ENCODE data around the gene WNT3. TPM values are rescaled to one million over a fixed set of nuclear protein-coding genes. Genes with fewer than 3 reads are reported as not detected.

The WNT3 gene
- total RNA-seq, 1 experiment from 2014 or later: 8.8 TPM

GRCh38 chr17:46732160-46732559 lies 86.3 kb downstream of the WNT3 start:
- CTCF ChIA-PET: interaction anchor here (0.5 kb wide), 1 partner anchor 47 kb away, joined by 3 read pairs; no protein-coding TSS in a partner anchor
- POLR2A ChIA-PET: no interaction called here
- no peak overlapping the region for H3K4me3 ChIP-seq (ENCODE audit: low read depth, low read length)
- no peaks in the 10 kb centered on the region for H3K27me3 ChIP-seq (replicated peaks; ENCODE audit: control insufficient read depth, insufficient read depth, low read length)
- BruUV-seq (replicated peaks): no TSS peak
- peaks cover 10% of the 10 kb centered on the region; the same call in 1 of the 2 replicates for H3K4me1 ChIP-seq
- no peaks in the 10 kb centered on the region for H3K27me3 Mint-ChIP-seq (ENCODE audit: insufficient read depth, unreplicated experiment)
- H3K4me1 Mint-ChIP-seq (ENCODE audit: low read depth, unreplicated experiment): no peaks in the 10 kb centered on the region
- H3K36me3 Mint-ChIP-seq (ENCODE audit: insufficient read depth, unreplicated experiment): peaks cover 4% of the 10 kb centered on the region
- DNase-seq: no peak
- TF ChIP-seq, protein P1, sequence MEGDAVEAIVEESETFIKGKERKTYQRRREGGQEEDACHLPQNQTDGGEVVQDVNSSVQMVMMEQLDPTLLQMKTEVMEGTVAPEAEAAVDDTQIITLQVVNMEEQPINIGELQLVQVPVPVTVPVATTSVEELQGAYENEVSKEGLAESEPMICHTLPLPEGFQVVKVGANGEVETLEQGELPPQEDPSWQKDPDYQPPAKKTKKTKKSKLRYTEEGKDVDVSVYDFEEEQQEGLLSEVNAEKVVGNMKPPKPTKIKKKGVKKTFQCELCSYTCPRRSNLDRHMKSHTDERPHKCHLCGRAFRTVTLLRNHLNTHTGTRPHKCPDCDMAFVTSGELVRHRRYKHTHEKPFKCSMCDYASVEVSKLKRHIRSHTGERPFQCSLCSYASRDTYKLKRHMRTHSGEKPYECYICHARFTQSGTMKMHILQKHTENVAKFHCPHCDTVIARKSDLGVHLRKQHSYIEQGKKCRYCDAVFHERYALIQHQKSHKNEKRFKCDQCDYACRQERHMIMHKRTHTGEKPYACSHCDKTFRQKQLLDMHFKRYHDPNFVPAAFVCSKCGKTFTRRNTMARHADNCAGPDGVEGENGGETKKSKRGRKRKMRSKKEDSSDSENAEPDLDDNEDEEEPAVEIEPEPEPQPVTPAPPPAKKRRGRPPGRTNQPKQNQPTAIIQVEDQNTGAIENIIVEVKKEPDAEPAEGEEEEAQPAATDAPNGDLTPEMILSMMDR (IDR thresholded peaks at IDR 0.05; ENCODE audit: insufficient read depth in 1 of 2, low read depth in 1 of 2, low read length in 1 of 2, severe bottlenecking in 1 of 2, unreplicated experiment in 1 of 2): no peak
- H3K9me3 ChIP-seq: no peaks in the 10 kb centered on the region
- H3K9me3 Mint-ChIP-seq (ENCODE audit: unreplicated experiment): no peaks in the 10 kb centered on the region
- intact Hi-C loops (cut with micrococcal nuclease; ENCODE audit: unreplicated experiment): no loop called here
- H3K4me3 Mint-ChIP-seq (ENCODE audit: unreplicated experiment): no peak overlapping the region
- H3K36me3 ChIP-seq (ENCODE audit: control insufficient read depth, insufficient read depth, low read length): no peaks in the 10 kb centered on the region; the same call in 1 of the 2 replicates
- no peak overlapping the region for H3K27ac Mint-ChIP-seq (ENCODE audit: unreplicated experiment)

DNA sequence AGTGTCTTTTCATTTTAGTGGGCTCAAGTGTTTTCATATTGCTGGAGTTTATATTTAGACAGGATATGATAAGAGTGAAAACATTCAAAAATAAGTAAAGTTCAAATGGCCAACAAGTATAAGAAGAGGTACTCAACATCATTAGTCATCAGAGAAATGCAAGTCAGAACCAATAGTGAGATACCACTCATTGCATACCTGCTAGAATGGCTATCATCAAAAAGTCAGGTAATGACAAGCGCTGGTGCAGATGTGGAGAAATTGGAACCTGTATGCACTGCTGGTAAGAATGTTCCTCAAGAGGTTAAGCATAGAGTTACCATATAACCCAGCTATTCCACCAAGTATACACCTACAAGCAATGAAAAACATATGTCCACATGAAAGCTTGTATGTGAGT lies 87.8 kb downstream of the WNT3 start:
- DNase-seq: no peak
- Mint-ChIP-seq H3K27me3 (ENCODE audit: insufficient read depth, unreplicated experiment) (no peaks in the 10 kb centered on the region), H3K4me1 (ENCODE audit: low read depth, unreplicated experiment) (peaks cover 7% of the 10 kb centered on the region), H3K27ac (ENCODE audit: unreplicated experiment) (no peak overlapping the region), H3K9me3 (ENCODE audit: unreplicated experiment) (no peaks in the 10 kb centered on the region), H3K4me3 (ENCODE audit: unreplicated experiment) (no peak overlapping the region), H3K36me3 (ENCODE audit: insufficient read depth, unreplicated experiment) (peaks cover 4% of the 10 kb centered on the region)
- ChIA-PET CTCF (no interaction called here), POLR2A (no interaction called here)
- H3K4me3 ChIP-seq (ENCODE audit: low read depth, low read length): no peak overlapping the region
- intact Hi-C loops (cut with micrococcal nuclease; ENCODE audit: unreplicated experiment): no loop called here
- H3K36me3 ChIP-seq (ENCODE audit: control insufficient read depth, insufficient read depth, low read length): no peaks in the 10 kb centered on the region; the same call in 1 of the 2 replicates
- H3K27me3 ChIP-seq (replicated peaks; ENCODE audit: control insufficient read depth, insufficient read depth, low read length): no peaks in the 10 kb centered on the region
- no TSS peak for BruUV-seq (replicated peaks)
- H3K9me3 ChIP-seq: no peaks in the 10 kb centered on the region
- H3K4me1 ChIP-seq: peaks cover 10% of the 10 kb centered on the region; the same call in 1 of the 2 replicates
- TF ChIP-seq, protein P1 (IDR thresholded peaks at IDR 0.05; ENCODE audit: insufficient read depth in 1 of 2, low read depth in 1 of 2, low read length in 1 of 2, severe bottlenecking in 1 of 2, unreplicated experiment in 1 of 2): no peak

DNA sequence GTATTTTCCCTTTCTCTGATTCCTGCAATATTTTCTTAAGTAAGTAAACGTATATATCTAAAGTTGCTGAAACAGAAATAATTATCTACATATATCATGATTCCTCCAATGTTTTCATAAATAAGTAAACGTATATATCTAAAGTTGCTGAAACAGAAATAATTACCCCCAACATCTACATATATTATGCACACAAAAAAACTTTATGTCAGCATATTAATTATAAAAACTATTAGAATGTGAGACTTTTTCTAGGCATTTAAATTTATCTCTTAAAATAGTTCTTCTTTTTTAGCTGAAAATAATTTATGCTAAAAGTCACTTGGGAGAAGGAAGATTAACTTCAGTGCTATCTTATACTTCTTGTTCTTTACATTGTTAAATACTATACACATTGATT lies 88.5 kb downstream of the WNT3 start:
- TF ChIP-seq, protein P1 (IDR thresholded peaks at IDR 0.05; ENCODE audit: insufficient read depth in 1 of 2, low read depth in 1 of 2, low read length in 1 of 2, severe bottlenecking in 1 of 2, unreplicated experiment in 1 of 2): no peak
- intact Hi-C loops (cut with micrococcal nuclease; ENCODE audit: unreplicated experiment): no loop called here
- ChIA-PET CTCF (no interaction called here), POLR2A (no interaction called here)
- Mint-ChIP-seq H3K4me3 (ENCODE audit: unreplicated experiment) (no peak overlapping the region), H3K27me3 (ENCODE audit: insufficient read depth, unreplicated experiment) (no peaks in the 10 kb centered on the region), H3K9me3 (ENCODE audit: unreplicated experiment) (no peaks in the 10 kb centered on the region), H3K27ac (ENCODE audit: unreplicated experiment) (no peak overlapping the region), H3K36me3 (ENCODE audit: insufficient read depth, unreplicated experiment) (peaks cover 4% of the 10 kb centered on the region), H3K4me1 (ENCODE audit: low read depth, unreplicated experiment) (peaks cover 7% of the 10 kb centered on the region)
- no peak overlapping the region for H3K4me3 ChIP-seq (ENCODE audit: low read depth, low read length)
- no TSS peak for BruUV-seq (replicated peaks)
- DNase-seq: no peak
- H3K36me3 ChIP-seq (ENCODE audit: control insufficient read depth, insufficient read depth, low read length): no peaks in the 10 kb centered on the region; the same call in 1 of the 2 replicates
- H3K27me3 ChIP-seq (replicated peaks; ENCODE audit: control insufficient read depth, insufficient read depth, low read length): no peaks in the 10 kb centered on the region
- H3K4me1 ChIP-seq: peaks cover 10% of the 10 kb centered on the region; the same call in 1 of the 2 replicates
- H3K9me3 ChIP-seq: no peaks in the 10 kb centered on the region
